Lung microvascular endothelial cell (primary cell): ENCODE data around the gene CDC16. TPM values are rescaled to one million over a fixed set of nuclear protein-coding genes. Genes with fewer than 3 reads are reported as not detected.
"Not testable (repeated sequence)": the region's sequence is repeated elsewhere in the genome, so short reads cannot be mapped to it uniquely, and the experiment has no call there.

ENCODE experiments used
- DNase-seq, 2 donors: peaks; one replicate each; pipeline versions ENCODE4 v3.0.0 to v3.0.0-alpha.2; 2010; ENCODE audit warnings: low read depth in 2 of 2
- total RNA-seq: library from RNA; depleted of rRNA; stranded (reverse); fragments of >200 nt; gene quantifications from 2 replicates; pipeline ENCODE4 v1.2.1, GENCODE V29; 2014

Gene CDC16, protein sequence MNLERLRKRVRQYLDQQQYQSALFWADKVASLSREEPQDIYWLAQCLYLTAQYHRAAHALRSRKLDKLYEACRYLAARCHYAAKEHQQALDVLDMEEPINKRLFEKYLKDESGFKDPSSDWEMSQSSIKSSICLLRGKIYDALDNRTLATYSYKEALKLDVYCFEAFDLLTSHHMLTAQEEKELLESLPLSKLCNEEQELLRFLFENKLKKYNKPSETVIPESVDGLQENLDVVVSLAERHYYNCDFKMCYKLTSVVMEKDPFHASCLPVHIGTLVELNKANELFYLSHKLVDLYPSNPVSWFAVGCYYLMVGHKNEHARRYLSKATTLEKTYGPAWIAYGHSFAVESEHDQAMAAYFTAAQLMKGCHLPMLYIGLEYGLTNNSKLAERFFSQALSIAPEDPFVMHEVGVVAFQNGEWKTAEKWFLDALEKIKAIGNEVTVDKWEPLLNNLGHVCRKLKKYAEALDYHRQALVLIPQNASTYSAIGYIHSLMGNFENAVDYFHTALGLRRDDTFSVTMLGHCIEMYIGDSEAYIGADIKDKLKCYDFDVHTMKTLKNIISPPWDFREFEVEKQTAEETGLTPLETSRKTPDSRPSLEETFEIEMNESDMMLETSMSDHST
- total RNA-seq: 27.5 and 31.9 TPM in 2 replicates

DNA sequence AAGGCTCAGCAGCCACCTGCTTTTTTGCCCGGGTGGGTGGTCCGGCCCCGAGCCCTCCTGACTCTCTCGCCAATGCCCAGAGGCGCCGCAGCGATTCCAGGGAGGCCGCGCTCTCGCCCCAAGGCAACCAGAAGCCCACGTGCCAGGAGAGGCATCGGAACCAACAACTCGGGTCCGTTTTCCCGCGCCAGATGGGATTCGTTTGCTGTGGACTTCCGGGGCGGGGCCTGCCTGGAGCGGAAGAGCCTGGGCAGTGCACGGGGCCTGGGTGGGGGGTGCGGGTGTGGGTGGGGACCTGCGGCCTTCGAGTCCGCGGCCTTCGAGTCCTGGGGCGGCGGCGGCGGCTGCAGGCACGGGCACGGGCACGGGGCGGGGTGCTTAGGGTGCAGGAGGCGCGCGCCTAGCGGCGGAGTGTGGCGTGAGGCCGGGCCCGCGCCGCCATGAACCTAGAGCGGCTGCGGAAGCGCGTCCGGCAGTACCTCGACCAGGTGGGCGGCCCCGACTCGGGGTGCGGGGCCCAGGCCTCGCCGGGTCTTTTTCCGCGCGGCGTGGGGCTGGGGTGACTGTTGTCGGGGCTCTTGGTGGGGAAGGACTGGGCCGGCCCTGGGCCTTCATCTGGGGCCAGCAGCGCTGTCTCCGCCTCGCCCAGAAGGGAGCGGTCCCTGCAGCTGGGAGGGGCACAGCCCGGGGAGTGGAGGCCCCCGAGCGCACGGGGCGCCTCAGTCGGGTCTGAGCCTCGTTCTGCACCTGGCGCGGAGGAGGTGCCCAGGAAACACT lies at the start of gene CDC16:
CDC16 (plus strand) TSS at position 253 of the 777 bp plus-strand sequence; CDS start at position 441, 188 bp downstream.
- peak; percentile 90 to 94 for DNase-seq

DNA sequence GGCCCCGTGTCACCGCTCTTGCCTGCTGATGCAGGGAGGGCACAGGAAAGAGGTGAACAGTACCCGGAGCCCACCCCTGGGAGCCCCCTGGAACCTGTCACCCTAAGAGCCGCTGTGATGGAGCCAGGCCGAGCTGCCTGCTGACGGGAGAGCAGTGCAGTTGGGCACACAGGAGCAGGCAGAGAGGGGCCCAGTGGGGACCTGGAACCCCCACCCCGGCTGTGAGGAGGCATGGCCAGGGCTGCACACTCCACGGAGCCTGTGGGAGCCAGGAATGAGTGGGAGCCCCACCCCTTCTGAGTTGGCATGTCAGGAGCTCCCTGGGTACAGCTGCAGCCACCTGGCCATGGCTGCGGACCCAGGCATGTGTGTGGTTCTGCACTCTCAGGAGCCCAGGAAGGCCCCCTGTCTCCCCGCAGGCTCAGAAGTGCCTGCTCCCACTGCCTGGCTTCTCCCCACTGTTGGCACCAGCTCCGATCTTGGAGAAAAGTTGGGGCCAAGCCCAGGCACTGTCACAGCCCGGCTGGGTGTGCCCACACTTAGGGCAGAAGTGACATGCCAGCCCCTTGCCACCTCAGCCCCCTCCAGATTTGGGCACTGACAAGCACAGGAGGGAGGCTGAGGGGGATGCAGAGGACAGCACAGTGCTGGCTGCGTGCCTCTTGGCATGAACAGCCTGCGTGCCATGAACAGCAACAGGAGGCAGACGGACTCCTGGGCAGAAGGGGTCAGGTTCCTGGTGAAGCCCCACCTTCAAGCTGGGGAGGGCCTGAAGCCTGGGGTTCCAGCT lies 49.3 kb upstream of the CDC16 start:
- DNase-seq: no peak

DNA sequence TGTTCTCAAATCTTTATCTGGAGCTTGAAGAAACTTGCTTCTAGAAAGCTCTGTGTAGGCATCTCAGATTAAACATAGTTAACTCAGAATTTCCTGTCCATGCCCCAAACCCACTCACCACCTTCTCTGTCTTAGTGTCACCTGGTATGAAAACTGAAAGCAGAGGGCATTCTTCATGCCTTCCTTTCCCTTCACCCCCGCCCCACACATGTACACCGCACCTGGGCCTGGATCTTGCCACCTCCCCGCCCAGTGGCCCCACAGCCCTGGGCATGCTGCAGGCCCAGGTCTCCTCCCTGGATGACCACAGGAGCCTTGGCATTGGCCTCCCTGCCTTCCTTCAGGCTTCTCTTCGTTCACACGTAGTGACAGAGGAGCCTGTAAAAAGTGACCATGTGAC lies 39.8 kb upstream of the CDC16 start:
- no peak for DNase-seq

DNA sequence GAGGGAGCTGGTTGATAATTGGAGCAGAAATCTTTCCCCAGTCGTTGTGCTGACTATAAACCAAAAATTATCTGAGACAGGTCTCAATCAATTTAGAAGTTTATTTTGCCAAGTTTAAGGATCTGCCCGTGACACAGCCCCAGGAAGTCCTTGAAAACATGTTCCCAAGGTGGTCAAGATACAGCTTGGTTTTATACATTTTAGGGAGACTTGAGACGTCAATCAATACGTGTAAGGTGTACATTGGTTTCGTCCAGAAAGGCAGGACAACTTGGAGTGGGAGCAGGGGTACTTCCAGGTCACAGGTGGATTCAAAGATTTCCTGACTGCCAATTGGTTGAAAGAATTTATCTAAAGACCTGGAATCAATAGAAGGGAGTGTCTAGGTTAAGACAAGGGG lies 38.1 kb upstream of the CDC16 start:
- DNase-seq: no peak

DNA sequence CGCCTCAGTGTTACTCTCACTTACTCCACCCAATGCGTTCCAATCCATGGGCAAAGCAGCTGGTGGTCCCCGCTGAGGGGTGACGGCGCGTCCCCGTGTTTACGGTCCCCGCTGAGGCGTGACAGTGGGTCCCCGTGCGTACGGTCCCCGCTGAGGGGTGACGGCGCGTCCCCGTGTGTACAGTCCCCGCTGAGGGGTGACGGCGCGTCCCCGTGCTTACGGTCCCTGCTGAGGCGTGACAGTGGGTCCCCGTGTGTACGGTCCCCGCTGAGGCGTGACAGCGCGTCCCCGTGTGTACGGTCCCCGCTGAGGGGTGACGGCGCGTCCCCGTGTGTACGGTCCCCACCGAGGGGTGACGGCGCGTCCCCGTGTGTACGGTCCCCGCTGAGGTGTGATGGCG lies 36.1 kb upstream of the CDC16 start:
- no peak for DNase-seq

DNA sequence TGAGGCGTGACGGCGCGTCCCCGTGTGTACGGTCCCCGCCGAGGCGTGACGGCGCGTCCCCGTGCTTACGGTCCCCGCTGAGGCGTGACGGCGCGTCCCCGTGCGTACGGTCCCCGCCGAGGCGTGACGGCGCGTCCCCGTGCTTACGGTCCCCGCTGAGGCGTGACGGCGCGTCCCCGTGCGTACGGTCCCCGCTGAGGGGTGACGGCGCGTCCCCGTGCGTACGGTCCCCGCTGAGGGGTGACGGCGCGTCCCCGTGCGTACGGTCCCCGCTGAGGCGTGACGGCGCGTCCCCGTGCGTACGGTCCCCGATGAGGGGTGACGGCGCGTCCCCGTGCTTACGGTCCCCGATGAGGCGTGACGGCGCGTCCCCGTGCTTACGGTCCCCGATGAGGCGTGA lies 35.2 kb upstream of the CDC16 start:
- DNase-seq: not testable (repeated sequence)

DNA sequence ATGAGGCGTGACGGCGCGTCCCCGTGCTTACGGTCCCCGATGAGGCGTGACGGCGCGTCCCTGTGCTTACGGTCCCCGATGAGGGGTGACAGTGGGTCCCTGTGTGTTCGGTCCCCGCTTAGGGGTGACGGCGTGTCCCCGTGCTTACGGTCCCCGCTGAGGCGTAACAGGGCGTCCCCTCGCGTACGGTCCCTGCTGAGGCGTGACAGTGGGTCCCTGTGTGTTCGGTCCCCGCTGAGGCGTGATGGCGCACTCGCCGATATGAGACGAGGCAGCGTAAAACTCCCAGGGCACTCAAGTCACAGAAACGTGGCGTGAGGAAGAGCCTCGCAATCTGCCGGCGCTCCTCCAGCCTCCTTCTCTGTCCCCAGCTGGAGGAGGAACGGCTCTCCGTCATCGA lies 34.7 kb upstream of the CDC16 start:
- DNase-seq: no peak

DNA sequence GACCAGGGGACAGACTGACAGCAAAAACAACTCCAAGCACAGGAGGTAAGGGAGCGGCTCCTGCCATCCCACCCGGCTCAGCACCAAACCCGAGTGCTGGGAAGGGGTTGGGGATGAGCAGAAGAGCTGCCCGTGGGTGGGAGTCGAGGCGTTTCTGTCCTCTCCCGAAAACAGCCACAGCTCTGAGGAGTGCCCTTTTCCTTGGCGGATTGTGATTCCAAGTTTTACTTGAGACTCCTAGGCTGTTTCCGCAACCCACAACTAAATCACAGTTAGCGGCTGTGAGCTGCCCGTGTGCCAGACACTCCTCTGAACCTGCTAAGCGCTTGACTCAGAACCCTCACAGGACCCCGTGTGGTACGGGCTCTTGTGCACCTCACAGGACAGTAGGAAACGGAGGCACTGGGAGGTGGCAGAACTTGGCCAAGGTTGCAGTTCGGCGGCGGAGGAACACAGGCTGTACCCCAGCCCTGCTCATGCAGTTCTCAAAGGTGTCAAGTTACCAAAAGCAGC lies 34.2 kb upstream of the CDC16 start:
- DNase-seq: no peak

DNA sequence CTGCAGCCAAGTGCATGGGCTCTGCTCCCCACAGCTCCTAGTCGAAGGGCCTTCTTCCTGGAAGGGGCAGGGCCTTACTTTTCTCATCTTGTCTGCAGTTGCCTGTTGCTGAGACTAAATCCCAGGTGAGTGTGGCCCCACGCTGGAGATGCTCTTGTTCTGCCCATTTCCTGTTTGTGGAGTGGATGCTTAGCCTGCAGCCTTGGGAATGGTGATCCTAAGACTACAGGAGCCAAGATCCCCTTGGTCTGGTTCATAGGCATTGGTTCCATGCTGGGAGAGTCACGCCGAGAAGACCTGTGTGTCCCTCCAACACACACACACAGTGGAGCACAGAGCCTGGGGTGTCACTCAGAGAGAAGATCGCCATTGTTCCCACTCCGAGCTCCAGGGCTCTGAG lies 32.1 kb upstream of the CDC16 start:
- no peak for DNase-seq

DNA sequence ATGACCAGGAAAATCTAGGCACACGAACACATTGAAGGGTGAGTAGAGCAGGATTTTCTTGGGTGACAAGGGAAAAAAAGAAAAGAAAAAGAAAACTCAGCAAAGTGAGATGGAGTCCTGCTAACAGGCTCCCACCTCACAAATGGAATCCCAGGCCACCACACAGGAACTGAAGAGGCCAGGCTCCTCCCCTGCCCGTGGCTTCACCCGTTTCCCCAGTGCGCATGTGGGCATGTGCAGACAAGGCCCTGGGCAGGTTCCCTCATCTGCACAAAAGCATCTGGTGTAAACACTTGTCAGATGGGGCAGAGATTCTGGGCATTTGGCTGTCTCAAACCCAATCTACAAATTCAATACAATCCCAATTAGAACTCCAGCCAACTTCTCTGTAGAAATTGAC lies 31.2 kb upstream of the CDC16 start:
- no peak for DNase-seq

DNA sequence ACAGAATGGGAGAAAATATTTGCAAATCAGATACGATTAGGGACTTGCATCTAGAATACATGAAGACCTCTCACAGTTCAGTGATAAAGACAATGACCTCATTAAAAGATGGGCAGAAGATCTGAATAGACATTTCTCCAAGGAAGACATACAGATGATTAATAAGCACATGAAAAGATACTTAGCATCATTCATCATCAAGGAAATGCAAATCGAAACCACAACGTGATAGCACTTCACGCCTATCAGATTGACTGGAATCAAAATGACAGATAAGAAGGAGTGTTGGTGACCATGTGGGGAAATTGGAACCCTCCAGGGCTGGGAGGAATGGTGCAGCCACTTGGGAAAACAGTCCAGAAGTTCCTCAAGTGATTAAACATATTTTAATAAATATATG lies 29.8 kb upstream of the CDC16 start:
- DNase-seq: no peak

DNA sequence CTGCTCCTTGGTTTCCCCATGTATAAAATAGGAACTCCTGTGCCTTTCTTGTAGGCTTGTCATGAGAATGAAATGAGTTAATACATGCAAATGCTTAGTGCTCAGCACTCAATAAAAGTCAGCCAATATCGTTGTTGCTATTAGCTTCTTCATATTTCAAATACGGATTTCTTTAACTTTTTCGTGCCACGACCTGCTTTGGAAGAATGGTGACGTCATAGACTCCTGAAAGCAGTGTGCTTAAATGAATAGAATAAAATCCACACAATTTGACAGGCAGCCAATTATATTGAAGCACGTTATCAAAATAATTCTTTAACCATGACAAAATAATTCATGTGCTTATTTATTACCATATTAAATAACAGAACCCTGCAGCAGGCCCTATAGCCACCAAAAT lies 26.6 kb upstream of the CDC16 start:
- DNase-seq: no peak

DNA sequence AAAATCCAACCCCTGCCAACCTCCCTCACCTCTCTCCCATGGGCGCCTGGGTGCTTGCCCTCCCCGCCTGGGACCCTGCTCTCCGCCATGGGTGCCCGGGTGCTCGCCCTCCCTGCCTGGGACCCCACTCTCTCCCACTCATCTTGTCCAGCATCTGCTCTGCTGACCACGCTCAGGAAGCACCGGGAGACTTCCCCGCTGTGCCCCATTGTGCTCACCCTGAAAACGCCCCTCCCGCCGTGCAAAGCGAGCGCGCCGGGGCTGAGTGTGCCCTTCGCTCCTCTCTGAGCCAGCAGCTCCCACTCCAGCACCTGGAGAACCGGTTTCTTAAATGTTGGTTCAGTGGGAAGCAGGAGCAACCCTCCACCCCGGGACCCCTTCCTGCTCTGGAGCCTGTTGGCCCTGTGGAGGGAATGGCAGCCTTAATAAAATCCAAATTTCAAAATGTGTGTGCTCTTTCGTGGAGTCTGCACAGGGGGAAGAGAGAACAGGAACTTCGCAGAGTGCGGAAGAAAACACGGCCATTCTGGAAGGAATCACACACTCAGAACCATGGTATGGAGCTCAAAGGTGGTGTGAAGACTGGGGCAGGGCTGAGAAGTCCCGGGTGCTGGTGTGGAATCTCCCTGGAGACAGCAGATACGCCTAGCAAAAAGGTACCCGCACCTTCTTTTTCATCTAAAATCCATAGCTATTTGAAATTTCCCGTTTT lies 23.1 kb upstream of the CDC16 start:
- DNase-seq: no peak

DNA sequence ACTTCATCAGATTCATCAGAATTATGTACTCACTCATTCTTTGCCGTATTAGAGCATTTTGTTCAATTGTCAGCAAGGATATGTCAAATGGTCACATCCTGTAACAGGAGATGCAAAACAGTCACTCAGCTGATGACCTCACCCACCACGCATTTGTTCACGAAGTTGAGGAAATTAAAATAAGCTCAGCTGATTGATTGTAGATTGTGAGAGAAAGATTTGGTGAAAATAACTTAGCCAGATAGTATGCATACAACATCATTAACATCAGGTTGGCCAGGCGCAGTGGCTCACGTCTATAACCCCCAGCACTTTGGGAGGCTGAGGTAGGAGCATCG lies 22.6 kb upstream of the CDC16 start:
- DNase-seq: peak; percentile 88 to 94

DNA sequence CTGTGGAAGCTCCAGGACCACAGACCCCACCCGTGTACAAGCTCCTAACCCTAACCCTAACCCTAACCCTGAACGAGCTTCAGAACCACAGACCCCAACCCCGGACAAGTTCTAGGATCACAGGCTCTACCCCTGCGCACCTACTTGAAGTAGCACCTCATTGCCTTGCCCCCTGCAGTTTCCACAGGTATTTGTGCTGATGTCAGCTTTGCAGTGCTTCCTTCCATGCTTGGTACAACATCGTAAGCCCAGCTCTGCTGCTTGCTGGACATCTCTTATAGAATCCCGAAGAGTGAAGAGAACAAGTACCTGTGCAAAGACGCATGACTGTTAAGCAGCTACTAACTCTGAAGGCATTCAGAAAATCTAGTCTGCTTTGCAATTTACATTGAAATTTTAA lies 20.7 kb upstream of the CDC16 start:
- DNase-seq: no peak

DNA sequence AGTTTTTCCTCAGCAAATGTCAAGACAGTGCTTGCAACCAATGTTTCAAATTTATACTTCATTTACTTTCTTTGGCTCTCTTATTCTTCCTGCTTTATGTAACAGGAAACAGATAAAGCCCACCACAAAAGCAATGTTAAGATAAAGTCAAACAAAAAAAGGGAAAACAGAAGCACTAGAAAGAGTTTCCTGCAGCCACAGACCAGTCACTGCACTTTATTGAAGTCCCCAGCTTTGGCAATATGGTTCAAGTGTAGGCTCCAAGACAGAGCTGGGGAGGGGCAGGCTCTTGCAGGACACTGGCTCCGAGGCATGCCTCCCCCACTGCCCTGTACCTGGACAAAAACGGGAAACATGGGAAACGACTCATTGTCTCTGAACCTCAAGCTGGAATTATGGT lies 15.3 kb upstream of the CDC16 start:
- peak in 1 of 2 donors; percentile 19 for DNase-seq

DNA sequence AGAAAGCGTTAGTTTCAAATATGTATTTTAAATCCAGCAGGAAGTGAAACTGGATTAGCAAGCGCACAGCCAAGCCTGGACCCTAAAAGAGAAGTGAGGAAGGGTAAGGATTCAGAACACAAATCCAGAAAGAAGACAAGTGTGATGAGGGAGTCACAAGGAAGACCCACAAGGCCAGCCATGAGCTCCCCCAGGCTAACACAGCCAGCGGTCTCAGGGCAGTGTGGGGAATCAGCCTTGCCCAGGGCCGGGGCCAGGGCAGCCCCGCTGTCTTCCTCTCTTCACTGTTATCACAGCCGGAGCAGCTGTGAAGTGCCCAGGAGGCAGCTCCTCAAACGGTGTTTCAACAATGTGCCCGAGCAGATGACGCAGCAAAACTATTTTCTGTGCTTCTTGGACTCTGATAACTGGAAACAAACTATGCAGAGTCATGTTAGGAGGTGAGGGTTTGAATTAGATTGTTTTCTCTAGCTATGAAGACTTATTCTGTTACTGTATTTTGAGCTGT lies 12.2 kb upstream of the CDC16 start:
- no peak for DNase-seq

DNA sequence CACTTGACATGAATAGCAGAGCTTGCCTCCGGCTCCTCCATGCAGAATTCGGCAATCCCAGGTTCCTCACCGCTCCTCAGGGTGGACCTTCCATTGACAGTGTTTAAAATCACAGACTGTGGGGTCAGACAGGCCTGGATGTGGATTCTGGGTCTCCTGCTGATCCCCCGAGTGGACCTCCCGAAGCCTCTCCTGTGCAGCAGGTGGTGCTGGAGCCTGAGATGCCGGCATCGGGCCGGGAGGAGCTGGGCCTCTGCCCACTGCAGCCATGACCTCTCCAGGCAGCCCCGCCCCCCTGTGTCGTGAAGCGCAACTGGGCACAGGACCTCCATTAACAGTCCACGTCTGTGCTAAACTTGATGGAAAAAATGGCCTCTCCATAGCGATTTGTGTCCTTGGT lies 10.5 kb upstream of the CDC16 start:
- DNase-seq: no peak

DNA sequence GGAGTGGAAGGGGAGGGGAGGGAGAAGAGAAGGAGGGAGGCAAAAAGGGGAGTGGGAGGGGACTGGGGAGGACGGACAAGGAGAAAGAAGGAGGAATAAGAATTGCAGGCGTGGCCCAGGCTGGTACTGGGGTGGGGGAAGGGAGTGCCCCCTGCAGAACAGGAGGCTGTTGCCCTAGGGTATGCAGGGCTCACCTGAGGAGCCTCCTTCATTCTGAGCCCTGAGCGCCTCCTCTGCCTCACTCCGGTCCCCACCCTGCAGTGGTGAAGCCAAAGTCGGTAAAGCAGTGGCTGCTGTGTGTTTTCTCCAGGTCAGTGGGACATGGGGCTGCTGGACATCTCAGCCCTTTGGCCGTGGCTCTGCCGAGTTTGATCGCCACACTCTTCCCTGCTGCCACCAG lies 9.1 kb upstream of the CDC16 start:
- DNase-seq: no peak

DNA sequence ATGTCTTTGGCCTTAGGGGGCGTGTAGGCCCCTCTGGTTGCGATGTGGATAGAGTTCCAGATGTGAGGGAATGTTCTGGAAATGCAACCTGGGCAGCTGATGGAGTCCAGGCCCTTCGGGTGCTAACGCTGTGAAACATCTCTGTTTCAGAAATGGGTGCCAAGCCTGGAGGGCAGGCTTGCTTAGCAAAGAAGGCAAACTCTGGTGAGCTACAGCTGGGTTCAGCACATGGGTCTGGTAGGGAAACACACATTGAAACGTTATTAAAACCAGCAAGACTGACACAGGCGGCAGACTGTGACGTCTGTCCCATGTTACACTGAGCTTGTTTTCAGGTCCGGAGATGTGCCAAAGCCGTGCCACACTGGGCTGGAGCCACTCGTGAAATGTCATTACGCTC lies 8.6 kb upstream of the CDC16 start:
- no peak for DNase-seq
